ENCODE data around the gene NOC4L.

NOC4L gene

DNA sequence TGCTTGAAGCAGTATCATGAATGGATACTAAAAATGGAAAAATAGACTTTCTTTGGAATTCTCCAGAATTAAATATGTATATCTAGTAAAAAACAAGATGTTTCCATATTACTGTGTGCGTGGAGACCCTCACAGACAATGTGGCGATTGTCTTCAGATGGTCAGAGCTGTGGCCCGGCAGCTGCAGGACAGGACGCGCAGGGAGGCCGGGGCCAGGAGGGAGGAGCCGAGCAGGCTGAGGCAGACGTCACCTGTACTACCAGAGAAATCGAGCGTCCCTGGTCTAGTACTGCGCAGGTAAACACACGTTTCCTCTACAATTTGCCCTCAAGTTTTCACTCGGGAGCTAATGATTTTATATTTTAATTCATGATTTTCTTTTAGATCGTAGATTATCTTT lies 23.0 kb upstream of the NOC4L start:
- DNase-seq (ENCODE audit: low spot score), result no peak
- in situ Hi-C loops (cut with MboI; ENCODE audit: low pct_unique_long_range_greater_than_20kb, low sequenced_read_pairs, unreplicated experiment), result no loop called here
- TF ChIP-seq, protein P1, sequence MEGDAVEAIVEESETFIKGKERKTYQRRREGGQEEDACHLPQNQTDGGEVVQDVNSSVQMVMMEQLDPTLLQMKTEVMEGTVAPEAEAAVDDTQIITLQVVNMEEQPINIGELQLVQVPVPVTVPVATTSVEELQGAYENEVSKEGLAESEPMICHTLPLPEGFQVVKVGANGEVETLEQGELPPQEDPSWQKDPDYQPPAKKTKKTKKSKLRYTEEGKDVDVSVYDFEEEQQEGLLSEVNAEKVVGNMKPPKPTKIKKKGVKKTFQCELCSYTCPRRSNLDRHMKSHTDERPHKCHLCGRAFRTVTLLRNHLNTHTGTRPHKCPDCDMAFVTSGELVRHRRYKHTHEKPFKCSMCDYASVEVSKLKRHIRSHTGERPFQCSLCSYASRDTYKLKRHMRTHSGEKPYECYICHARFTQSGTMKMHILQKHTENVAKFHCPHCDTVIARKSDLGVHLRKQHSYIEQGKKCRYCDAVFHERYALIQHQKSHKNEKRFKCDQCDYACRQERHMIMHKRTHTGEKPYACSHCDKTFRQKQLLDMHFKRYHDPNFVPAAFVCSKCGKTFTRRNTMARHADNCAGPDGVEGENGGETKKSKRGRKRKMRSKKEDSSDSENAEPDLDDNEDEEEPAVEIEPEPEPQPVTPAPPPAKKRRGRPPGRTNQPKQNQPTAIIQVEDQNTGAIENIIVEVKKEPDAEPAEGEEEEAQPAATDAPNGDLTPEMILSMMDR (IDR thresholded peaks at IDR 0.05; ENCODE audit: extremely low read depth, insufficient read depth, missing control alignments), result no peak

DNA sequence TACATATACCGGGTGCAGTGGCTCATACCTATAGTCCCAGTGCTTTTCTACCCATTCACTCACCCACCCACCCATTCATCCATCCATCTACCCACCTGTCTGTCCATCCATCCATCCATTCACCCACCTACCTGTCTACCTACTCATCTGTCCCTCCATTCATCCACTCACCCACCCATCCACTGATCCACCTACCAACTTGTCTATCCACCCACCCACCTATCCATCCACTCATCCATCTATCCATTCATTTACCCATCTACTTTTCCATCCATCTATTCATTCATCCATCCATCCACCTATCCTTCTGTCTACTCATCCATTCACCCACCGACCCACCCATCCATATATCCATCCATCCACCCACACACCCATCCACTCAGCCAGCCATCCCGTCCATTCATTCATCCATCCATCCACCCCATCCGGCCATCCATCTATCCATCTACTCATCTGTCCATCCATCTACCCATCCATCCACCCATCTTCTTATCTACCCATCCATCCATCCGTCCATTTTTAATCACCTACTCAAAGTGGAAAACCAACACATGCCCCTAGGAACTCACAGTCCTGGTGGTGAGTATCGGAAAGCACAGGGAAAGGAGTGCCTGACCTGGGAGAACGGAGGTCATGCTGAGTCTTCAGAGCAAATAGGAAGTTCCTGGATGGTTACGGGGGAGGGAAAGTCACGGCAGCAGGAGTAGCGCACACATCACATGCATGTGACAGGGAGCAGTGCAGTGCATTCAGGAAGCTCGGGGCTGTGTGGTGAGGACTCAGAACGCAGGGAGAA lies 20.1 kb upstream of the NOC4L start:
- TF ChIP-seq, protein P1 (IDR thresholded peaks at IDR 0.05; ENCODE audit: extremely low read depth, insufficient read depth, missing control alignments), result no peak
- in situ Hi-C loops (cut with MboI; ENCODE audit: low pct_unique_long_range_greater_than_20kb, low sequenced_read_pairs, unreplicated experiment), result no loop called here

DNA sequence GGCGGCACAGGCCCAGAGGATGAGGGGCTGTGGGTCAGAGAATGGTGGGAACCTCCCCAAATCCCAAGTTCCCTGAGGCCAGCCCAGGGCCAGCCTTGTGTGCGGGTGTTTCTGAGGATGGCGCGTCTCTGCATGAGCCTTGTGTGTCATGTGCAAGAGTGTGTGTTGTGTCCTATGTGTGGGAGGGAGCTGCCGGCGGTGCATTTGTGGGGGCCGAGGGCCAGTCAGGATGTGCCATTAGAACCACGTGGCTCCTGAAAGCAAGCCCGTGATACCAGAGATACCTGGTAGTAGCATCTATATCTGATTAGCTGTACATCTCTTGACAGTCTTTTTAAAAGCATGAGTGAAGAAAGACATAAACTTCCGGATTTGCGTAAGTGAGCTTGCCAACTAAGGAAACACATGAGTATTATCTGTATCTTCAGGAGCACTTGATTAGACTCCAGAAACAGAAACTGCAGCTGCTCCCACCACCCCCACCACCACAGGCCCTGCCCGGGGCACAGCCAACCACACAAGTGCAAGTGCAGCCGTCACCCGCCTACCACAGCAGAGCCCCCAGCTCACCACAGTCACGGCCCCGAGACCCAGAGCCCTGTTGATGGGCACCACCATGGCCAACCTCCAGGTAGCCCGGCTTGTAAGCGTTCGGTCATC lies 19.4 kb upstream of the NOC4L start:
- TF ChIP-seq, protein P1 (IDR thresholded peaks at IDR 0.05; ENCODE audit: extremely low read depth, insufficient read depth, missing control alignments), result no peak
- in situ Hi-C loops (cut with MboI; ENCODE audit: low pct_unique_long_range_greater_than_20kb, low sequenced_read_pairs, unreplicated experiment), result no loop called here
- DNase-seq (ENCODE audit: low spot score), result no peak

More for the DNA sequence above, 20.1 kb upstream of the NOC4L start:
- DNase-seq (ENCODE audit: low spot score), result no peak

DNA sequence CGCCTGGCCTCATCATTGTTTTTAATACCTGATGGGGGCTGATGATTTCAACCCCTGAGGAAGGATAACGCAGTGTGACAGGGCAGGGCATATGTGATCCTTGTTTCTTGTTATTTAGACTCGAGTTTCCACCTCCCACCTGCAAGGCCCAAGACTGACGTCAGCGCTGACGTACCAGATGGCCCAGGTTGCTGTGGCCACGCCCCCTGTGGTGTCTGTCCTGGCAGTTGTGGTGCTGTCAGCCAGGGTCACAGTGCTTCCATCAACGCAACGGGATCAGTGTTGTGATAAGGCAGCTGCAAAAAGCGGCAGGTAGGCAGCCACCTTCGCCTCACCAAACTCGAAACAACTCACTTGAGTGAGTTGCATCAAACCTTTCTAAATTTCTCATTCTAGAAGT lies 18.5 kb upstream of the NOC4L start:
- DNase-seq (ENCODE audit: low spot score), result no peak
- in situ Hi-C loops (cut with MboI; ENCODE audit: low pct_unique_long_range_greater_than_20kb, low sequenced_read_pairs, unreplicated experiment), result no loop called here
- TF ChIP-seq, protein P1 (IDR thresholded peaks at IDR 0.05; ENCODE audit: extremely low read depth, insufficient read depth, missing control alignments), result no peak

DNA sequence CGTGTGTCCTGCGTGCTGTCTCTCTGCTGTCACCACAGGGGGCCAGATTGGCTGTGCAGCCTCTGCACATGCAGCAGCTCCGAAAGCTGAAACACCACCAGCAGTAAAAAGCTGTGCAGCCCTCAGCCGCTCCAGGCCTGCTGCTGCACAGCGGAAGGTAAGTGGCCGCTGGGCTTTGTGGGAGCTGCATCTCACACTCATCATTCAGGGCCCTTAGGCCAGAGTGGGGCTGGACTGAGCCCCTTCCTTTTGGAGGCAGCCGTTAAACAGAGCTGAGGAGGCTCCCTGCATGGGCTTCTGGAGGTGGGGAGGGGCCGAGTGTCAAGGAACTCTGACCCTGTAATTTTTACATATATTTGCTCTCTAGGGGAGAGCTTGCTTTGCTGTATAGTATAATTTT lies 17.2 kb upstream of the NOC4L start:
- DNase-seq (ENCODE audit: low spot score), result no peak
- in situ Hi-C loops (cut with MboI; ENCODE audit: low pct_unique_long_range_greater_than_20kb, low sequenced_read_pairs, unreplicated experiment), result no loop called here
- TF ChIP-seq, protein P1 (IDR thresholded peaks at IDR 0.05; ENCODE audit: extremely low read depth, insufficient read depth, missing control alignments), result no peak

DNA sequence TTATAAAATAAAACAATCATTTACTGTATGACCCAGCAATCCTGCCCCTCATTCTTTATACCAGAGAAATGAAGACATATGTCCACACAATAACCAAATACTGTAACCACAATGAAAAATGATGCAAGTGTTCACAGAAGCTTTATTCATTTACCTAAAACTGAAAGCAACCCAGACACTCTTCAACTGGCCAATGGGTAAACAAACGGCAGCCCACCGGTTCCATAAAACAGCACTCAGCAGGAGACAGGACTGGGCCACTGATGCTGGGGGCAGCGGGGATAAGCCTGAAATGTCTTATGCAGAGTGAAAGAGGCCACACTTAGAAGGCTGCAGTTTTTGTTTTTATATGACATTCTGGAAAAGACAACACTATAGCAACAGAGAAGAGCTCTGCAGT lies 15.2 kb upstream of the NOC4L start:
- no peak for DNase-seq (ENCODE audit: low spot score)
- in situ Hi-C loops (cut with MboI; ENCODE audit: low pct_unique_long_range_greater_than_20kb, low sequenced_read_pairs, unreplicated experiment), result no loop called here
- TF ChIP-seq, protein P1 (IDR thresholded peaks at IDR 0.05; ENCODE audit: extremely low read depth, insufficient read depth, missing control alignments), result no peak
